ENCODE results near the gene SPPL3.

The SPPL3 gene

GRCh38 chr12:120767071-120768024, 136.8 kb downstream of the SPPL3 start:
- no peak for DNase-seq

GRCh38 chr12:120766566-120766965, 137.6 kb downstream of the SPPL3 start:
- no peak for DNase-seq

- DNase-seq: no peak
Observed at GRCh38 chr12:120764816-120765215, 139.3 kb downstream of the SPPL3 start.

- DNase-seq: no peak
Observed at GRCh38 chr12:120763250-120763649, 140.9 kb downstream of the SPPL3 start.

- DNase-seq: no peak
Observed at GRCh38 chr12:120762086-120762485, 142.1 kb downstream of the SPPL3 start.

GRCh38 chr12:120761519-120761934, 142.6 kb downstream of the SPPL3 start:
- no peak for DNase-seq

- DNase-seq: no peak
Observed at GRCh38 chr12:120760349-120761254, 143.6 kb downstream of the SPPL3 start.

- DNase-seq: no peak
Observed at GRCh38 chr12:120759591-120760348, 144.4 kb downstream of the SPPL3 start.

- no peak for DNase-seq
Observed at GRCh38 chr12:120758798-120759590, 145.2 kb downstream of the SPPL3 start.

- DNase-seq: no peak
Observed at GRCh38 chr12:120757949-120758348, 146.2 kb downstream of the SPPL3 start.

GRCh38 chr12:120757226-120757742, 146.9 kb downstream of the SPPL3 start:
- DNase-seq: no peak

- no peak for DNase-seq
Observed at GRCh38 chr12:120755269-120755668, 148.9 kb downstream of the SPPL3 start.

GRCh38 chr12:120754792-120755191, 149.4 kb downstream of the SPPL3 start:
- DNase-seq: no peak

GRCh38 chr12:120751389-120751788, 152.8 kb downstream of the SPPL3 start:
- no peak for DNase-seq

- no peak for DNase-seq
Observed at GRCh38 chr12:120750806-120751205, 153.4 kb downstream of the SPPL3 start.

GRCh38 chr12:120749256-120749655, 154.9 kb downstream of the SPPL3 start:
- no peak for DNase-seq

- no peak for DNase-seq
Observed at GRCh38 chr12:120748242-120748641, 155.9 kb downstream of the SPPL3 start.

- DNase-seq: no peak
Observed at GRCh38 chr12:120744922-120745493, 159.2 kb downstream of the SPPL3 start.

GRCh38 chr12:120741476-120742421, 162.4 kb downstream of the SPPL3 start:
- DNase-seq: no peak

GRCh38 chr12:120740871-120741270, 163.3 kb downstream of the SPPL3 start:
- DNase-seq: no peak

All from T-helper 9 cell (primary cell).